HG02938 (cell line): ENCODE results near the gene PCYT2.

Source experiments
- ATAC-seq: cut with Tn5 transposase; IDR thresholded peaks from one replicate; pipeline ENCODE4 v1.9.1; 2021; ENCODE audit warnings: mild to moderate bottlenecking, moderate library complexity; ENCODE audit not compliant: unreplicated experiment

PCYT2 gene

DNA sequence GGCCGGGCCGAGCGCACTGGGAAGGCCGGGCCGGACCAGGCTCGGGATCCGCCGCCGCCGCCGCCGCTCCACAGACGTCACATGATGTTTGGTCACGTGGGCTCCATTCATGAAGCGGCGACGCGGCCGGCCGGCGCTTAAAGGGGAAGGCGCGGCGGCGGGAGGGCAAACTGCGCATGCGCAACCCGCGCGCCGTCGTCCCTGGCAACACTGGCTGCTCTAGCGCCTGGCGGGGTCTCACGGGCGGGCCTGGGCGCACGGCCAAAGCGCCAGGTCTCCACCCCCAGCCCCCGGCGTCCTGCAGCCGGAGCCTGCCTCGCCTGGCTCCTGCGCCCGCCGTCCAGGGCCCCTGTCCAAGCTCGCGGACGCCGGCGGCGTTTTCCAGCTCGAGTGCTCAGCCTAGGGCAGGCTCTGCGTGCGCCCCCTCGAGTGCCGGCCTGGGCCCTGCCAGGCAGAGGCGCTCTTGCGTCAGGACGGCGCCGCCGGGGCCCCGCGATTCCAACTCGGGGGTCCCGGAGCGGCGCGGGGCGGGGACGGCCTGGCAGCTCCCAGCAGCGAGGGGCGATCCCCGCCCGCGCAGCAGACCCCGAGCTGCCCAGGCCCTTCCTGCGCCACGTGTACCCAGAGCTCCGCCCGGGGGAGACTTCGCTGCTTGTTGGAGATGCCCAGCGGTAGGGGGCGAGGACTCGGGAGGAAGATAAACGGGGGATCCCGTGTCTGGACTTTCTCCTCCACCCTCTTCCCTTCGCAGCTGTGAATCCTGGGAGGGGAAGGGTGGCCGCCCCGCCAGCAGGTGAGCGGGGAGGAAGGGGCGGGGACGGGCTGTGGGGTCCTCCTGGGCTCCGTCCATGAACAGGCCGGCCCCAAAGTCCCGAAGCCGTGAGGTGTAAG lies 16.7 kb upstream of the PCYT2 start, which contains the start of gene MAFG:
Gene MAFG (minus strand): TSS at position 83 of the 891 bp plus-strand sequence. CDS start 4,550 bp downstream, outside the sequence.
- peak; percentile 54 for ATAC-seq

DNA sequence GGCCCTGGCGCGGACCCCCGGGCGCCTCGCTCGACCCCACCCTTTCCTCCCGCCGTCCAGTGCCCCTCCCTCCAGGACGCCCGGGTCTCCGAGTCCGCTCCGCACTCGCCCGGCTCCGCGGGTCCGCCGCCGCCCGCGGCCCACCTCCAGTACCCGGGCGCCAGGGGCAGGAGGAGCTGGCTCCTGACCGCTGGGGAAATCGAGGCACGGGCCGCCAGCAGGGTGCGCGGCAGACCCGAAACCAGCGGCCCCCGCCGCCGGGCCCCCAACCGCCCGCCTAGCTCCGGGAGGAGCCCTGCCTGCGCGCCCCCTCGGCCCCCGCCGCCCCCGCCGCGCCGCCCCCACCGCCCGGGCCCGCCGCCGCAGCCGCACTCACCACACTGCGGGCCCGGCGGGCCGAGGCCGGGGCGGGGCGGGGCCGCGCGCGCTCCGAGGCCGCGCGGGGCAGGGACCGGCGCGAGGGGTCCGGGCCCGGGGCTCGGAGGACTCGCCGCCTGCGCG lies 16.0 kb upstream of the PCYT2 start:
- ATAC-seq: no peak

DNA sequence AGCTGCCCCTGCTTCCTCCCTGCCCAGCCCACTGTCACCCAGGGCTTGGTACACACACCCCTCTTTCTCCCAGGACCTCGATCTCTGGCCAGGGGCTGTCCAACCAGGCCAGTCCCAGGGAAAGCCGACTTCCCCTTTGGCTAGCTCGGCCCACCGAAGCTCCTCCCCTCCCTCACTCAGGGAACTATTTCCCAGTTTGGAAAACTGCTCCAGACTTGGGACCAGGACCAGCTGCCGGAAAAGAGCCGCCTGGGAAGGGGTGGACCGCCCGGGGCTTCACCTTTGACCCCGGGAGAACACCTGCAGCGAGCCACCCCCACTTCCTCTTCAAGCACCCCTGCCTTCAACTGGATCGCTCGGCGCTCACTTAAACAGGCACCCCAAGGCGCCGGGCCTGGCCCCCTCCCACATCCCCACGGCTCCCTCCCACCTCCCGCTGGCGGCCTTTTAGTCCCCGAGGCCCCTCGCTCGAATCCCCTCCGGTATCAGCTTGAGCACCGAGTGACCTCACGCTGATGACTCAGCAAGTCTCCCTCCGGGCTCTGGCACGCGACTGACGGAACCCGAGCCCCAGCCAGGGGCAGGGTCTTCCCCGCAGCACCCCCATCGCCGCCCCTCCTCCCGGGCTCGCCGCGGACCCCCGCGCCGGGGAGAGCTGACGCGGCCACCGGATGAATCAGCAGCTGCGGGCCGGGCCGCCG lies 15.4 kb upstream of the PCYT2 start:
- no peak for ATAC-seq

GRCh38 chr17:81925860-81926450 lies 14.8 kb upstream of the PCYT2 start:
- ATAC-seq: no peak

DNA sequence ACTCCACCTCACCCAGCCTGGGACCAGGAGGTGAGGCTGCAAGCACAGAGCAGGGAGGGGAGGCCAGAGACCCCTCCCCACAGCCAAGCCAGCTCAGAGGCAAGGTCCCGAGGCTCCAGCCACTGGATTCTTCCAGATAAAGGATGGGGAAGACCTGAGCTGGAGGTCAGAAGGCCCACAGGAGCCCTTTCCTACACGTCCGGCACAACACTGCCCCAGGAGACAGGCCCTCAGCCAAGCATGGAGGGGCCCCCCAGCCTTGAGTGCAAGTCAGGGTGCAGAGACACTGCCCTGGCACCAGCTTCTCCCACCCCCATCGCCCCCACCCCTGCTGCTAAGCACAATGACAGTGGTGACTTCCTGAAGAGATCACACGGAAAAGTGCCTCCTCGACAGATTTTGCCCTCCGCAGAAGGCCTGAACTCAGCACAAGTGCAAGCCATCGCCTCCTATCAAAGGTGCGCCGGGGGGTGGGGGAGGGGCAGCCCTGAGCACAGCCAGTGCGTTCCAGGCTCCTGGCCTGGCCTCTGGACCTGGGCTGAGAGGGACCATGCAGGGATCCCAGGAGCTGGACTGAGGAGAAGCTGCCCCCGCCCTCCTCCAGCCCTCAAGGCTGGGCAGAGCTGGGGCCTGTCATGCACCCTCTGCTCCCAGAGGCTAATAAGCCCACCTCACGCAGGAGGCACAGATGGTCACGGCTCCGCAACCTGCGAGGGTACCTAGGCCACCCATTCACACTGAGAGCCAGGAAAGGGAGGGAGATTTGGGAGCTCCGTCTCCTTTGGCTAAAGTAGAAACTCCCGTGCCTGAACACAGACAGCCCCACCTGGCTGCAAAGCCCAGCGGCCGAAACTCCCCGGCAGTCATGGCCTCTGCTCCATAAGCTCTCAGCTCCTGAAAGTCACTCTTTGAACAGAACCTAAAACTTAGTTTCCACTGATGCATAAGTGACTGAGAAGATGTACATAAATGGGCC lies 13.6 kb upstream of the PCYT2 start:
- ATAC-seq: no peak

DNA sequence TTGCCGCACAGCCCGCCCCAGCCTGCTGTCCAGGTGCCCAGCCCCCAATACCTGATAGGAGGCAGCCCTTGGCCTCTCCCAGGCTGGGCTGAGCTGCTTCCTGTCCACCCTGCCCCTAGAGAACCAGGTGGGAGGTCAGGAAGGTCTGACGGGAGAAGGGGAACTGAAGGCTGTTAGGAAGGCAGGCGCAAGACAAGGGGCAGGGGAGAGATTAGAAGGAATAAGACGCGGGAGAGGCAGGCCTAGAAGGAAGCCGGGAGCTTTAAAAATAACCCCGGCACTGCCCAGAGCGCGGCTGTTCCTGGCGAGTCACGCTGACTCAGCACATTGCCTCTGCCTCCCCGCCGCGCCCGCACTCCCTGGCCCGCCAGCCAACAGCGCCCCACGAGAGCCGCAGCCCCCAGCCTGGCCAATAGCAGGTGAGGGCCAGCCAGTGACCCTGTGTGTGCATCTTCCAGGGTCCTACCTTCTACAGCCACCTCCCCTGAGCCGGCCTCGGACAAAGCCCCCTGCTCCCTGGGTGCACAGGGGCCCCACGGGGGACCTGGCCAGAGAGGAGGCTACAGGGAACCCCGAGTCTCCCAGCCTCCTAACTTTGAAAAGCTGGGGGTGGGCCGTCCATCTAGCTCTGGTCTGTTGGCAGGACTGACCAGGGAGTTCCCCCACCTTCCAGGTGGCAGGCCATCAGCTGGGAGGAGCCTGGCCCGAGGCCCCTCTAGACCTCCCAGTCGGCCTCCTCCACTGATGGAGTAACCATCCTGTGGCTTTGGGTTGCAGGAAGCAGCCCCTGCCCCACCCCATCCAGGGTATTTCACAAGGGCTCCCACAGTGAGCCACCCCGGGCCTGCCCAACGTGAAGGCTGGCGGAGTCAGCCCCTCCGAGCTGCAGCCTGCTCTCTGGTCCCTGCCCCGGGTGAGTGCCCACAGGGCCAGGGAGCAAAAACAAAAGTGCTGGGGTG lies 12.4 kb upstream of the PCYT2 start:
- ATAC-seq: no peak

GRCh38 chr17:81922566-81923301 lies 11.5 kb upstream of the PCYT2 start:
- no peak for ATAC-seq

- ATAC-seq: no peak
Measured at GRCh38 chr17:81921996-81922565, 10.9 kb upstream of the PCYT2 start.

DNA sequence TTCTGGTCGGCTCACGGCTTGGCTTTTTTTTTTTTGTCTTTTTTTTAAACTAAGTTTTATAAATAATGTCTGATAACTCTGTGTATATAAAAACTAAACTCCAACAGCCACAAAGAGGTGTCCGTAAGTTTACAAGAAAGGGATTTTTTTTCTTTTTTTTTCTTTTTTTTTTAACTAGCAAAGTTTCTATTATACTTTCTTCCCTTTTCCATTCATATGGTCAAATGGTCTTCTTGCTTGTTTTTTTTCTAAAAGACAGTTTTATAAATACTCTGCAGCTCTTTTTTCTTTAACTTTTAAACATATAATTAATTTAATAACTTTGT lies 10.3 kb upstream of the PCYT2 start:
- ATAC-seq: no peak

DNA sequence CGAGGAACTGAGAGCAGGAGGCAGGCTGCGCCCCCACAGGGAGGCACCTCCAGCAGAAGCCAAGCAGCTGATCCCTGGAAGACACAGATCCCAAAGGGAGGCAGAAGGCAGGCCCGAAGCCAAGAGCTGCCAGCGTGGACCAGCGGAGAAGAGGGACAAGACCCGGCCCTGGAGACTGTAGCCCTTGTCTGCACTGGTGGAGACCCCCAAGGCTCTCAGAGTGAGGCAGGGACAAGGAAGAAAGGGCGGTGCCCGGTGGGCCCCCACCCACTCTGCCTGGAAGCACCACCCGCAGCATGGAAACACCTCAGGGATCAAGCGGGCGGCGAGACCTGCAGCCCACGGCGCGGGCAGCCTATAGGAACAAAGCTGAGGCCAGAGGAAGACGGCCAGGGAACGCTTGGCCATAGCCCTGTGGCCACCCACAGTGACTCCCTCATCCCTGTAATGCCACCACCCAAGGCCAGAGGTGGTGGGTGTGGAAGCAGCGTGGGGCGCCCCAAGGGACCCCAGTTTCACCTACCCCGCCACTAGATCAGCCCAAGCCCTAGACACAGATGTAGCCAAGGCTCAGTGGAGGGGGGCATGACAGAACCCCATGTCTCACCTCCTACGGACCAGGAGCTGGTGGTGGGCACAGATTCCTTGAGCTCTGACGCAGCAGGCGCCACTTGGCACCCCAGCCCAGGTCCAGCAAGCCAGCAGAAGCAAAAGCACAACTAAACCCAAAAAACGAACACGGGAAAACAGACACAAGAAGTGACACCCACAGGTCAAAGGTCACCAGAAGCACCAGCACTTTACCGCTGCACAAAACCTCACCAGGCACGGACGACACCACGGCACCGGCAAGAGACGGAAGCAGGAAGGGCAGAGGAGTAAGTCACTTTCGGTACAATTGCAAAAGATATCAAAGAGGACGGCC lies 9.7 kb upstream of the PCYT2 start:
- no peak for ATAC-seq

DNA sequence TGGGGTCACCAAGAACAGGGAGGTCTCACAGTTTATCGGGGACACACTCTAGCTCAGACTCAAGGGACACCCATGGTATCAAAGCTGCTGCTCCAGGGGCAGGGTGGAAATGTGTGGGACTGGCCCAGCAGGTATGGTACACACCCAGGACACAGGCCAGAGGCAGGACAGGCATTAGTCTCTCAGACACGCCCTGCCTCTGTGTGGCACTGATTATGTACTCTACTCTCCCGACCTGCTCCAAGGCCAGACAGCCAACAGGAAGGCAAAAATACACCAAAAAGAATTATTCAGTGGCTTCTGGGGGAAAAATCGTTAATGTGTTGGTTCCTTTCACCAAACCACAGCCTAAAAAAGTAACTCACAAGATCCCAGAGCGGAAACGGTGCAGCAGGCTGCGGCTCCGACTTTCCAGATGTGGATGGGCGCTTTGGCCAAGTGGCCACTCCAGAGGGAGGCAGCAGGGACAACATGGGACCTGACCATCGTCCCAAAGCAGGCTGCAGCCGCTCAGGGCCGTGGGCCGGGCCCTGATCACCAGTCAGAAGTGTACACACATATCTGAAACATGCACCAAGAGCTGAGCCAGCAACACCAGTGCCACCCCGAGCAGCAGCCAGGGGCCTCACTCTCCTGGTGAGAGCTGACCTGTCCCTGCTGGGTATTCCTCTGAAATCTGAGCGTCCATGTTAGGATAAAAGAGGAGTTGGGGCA lies 7.8 kb upstream of the PCYT2 start:
- ATAC-seq: no peak

DNA sequence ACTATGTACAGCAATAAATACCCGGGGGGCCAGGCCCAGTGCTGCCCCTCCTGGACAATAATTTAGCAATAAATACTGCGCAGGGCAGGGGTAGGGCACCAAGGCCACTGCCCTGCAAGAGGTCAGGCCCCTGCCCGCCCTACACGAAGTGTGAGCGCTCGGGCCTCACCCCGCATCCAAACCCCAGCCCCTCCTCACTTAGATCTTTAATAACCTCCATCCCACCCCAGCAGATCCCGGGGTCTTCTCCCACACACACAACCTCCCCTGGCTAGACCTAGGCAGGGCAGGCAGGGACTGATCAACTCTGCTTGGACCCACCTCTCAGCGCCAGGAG lies 7.1 kb upstream of the PCYT2 start:
- peak; percentile 7 for ATAC-seq

DNA sequence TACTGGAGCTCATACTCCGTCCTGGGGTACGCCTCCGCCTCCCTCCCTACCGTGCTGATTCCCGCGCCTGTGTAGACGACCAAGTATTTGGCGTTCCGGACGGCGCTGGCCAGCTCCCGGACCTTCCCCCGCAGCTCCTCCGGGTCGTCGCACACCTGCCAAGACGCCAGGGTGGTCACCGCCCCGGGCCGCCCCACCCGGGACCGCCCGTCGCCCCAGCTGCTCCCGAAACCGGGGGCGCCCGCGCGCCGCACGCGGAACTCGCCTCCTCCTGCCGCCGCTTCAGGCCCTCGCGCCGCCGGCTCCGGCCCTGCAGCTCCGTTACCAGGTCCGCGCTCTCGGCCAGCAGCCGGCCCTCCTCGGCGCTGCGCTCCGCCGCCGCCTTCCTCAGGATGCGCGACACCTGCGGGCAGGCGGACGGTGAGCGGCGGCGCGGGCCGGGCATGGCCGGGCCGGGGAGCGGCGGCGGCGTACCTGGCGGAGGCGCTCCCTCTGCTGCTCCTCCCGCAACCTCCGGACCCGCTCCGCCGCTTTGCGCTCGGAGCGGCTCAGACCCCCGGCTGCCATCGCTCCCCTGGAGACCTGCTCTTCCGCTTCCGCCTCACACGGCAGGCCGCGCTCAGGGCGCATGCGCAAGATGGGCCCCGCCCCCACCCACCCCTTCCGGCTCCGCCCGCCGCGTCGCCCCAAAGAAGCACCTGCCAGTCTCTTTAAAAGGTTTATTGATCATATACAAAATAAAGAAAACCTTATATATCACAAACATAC lies 6.5 kb upstream of the PCYT2 start, which contains the start of gene SIRT7:
Gene SIRT7 (minus strand): TSS at position 612 of the 768 bp plus-strand sequence. CDS start 45 bp downstream, at position 567.
- ATAC-seq: peak; percentile 64

DNA sequence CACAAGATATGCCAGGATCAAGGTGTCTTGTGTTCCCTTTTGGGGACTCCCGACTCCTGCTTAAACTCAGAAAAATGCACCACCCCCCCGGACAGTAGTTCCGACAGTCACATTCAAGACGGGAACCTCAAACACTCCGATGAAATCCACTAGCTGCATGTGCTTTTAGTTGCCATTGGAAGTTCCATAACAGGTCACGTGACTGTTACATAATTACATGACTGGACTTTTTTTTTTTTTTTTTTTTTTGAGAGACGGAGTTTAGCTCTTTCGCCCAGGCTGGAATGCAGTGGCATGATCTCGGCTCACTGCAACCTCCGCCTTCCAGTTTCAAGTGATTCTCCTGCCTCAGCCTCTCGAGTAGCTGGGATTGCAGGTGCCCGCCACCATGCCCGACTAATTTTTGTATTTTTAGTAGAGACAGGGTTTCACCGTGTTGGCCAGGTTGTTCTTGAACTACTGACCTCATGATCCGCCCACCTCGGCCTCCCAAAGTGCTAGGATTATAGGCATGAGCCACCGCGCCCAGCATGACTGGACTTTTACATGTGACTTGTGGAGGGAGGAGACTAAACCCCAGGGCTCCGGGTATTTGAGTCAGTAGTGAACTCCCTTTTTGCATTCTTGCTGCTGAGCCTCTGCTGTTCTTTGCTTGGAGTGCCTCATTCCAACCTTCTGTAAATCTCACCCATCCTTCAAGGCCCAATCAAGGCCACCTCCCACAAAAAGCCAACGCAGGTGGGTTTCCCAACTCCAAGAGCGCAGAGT lies 5.2 kb upstream of the PCYT2 start:
- ATAC-seq: no peak

DNA sequence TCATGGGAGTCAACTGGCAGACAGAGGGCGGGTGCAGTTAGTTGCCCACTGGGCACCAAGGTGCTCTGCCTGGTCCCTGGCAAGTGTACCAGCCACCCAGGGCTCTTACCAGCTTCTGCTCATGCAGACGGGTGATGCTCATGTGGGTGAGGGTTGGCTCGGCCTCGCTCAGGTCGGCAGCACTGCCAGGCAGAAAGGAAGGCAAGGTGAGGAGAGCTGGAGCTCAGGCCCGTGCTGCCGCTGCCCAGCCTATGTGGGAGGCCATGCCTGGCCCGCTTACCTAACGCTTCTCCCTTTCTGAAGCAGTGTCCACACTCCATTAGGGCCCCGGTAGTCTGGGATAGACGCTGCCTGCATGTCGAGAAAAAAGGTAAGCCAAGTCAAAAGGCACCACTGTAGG lies 4.1 kb upstream of the PCYT2 start:
- ATAC-seq: no peak
